ENCODE results near the gene KIAA1217.

The KIAA1217 gene

GRCh38 chr10:24176658-24177057 is 32.3 kb upstream of the KIAA1217 start:
- H3K4me1 ChIP-seq = no peaks in the 10 kb centered on the region

DNA sequence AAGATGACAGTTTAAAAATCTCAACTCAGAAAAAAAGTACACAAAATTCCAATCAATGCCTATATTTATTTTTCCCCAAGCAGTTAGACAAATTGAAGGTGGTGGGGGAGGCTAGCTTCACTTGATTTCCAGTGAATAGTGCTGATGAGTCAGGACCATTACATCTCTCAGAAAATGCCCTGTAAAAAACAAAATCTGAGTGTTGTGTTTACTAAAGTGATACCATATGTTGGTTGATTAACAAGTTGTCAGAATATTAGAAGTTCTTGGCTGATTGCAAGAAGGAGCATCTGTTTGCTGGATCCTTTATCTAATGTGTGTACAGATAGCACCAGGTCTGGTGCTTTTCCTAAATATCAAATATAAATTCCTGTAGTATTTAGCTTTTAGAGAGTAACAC is 31.3 kb upstream of the KIAA1217 start:
- no peak overlapping the region for H3K9ac ChIP-seq
- H3K4me3 ChIP-seq = no peak overlapping the region
- no peak overlapping the region for H3K27ac ChIP-seq
- TF ChIP-seq Cebpa-rat (IDR thresholded peaks at IDR 0.05) = no peak
- H3K27me3 ChIP-seq = no peaks in the 10 kb centered on the region
- H3K4me2 ChIP-seq = no peak overlapping the region
- no peaks in the 10 kb centered on the region for H4K20me1 ChIP-seq
- no peaks in the 10 kb centered on the region for H3K4me1 ChIP-seq
- H3K36me3 ChIP-seq = no peaks in the 10 kb centered on the region
- peaks cover 28 to 35% (median 30%) of the 10 kb centered on the region in 11 experiments for H3K9me3 ChIP-seq (replicated peaks in 1 of 11)

More at GRCh38 chr10:24176658-24177057, 32.3 kb upstream of the KIAA1217 start:
- no peak for TF ChIP-seq Cebpa-rat (IDR thresholded peaks at IDR 0.05)
- Histone ChIP-seq H3K9me3 (replicated peaks in 1 of 11) (peaks cover 28 to 35% (median 30%) of the 10 kb centered on the region in 11 experiments), H3K36me3 (no peaks in the 10 kb centered on the region), H3K9ac (no peak overlapping the region), H3K4me3 (no peak overlapping the region), H3K27ac (no peak overlapping the region), H4K20me1 (no peaks in the 10 kb centered on the region), H3K4me2 (no peak overlapping the region), H3K27me3 (no peaks in the 10 kb centered on the region)

DNA sequence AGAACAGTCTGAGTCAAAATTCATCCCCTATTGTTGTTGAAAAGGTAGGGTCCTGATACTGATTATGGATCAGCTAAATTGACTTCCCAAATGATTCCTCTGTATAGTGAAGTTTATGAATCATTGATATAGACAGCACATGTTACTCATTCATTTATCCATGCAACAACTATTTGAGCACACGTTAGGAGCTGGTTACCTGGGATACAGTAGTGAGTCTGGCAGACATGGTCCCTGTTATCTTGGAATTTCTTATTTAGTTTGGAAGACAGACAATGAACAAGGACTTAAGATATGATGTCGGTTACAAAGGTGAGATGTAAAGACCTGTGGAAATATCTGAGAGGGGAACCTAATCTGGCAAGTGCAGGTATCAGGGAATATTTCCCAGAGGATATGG is 28.0 kb upstream of the KIAA1217 start:
- Histone ChIP-seq H4K20me1 (no peaks in the 10 kb centered on the region), H3K4me3 (no peak overlapping the region), H3K27me3 (no peaks in the 10 kb centered on the region), H3K4me1 (no peaks in the 10 kb centered on the region), H3K4me2 (no peak overlapping the region), H3K9me3 (replicated peaks in 1 of 11) (peaks cover 20 to 32% (median 24%) of the 10 kb centered on the region in 11 experiments), H3K9ac (no peak overlapping the region), H3K36me3 (no peaks in the 10 kb centered on the region), H3K27ac (no peak overlapping the region)
- no peak for TF ChIP-seq Cebpa-rat (IDR thresholded peaks at IDR 0.05)

DNA sequence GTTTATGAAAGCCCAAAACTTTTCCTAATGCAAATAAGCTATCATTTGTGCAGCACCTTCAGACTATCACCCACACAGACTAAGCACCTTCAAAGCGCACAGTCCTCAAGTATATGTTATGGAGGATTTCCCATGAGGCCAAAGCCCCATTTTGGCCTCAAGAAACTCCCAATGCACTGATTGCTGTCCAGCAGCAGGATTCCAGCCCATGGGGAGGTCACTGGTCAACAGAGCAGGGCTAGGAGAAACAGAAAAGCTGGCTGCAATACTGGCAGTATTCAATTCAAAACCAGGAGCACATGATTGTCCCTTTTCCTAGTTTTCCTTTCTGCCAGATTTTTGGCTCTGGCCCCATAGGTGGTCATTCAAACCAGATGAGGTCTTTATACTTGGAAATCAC is 24.5 kb upstream of the KIAA1217 start:
- Histone ChIP-seq H3K9me3 (replicated peaks in 1 of 11) (peaks cover 1 to 5% (median 3%) of the 10 kb centered on the region in 11 experiments; a peak in 19 of 22 replicates), H3K4me2 (no peak overlapping the region), H3K4me3 (no peak overlapping the region), H3K27me3 (no peaks in the 10 kb centered on the region), H4K20me1 (no peaks in the 10 kb centered on the region), H3K9ac (no peak overlapping the region), H3K36me3 (no peaks in the 10 kb centered on the region), H3K4me1 (no peaks in the 10 kb centered on the region), H3K27ac (no peak overlapping the region)
- TF ChIP-seq Cebpa-rat (IDR thresholded peaks at IDR 0.05) = no peak

DNA sequence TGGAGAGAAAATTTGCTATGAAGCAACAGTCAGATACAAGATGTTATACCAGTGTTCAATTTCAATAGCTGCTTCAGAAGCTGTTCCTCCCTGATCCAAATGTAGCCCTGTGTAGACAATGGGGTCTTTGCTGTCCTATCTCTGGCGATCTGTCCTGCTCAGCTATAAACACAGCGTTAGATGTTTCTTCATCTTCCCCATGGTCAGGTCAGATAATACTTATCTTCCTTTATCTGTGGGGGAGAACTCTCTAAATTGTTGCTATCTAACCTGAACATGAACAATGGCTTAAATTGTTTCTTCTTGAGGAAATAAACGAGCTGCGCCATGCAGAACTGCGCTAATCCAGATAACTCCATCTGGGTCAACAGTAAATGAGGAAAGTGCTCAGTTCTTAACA is 15.6 kb upstream of the KIAA1217 start:
- Histone ChIP-seq H3K4me1 (no peaks in the 10 kb centered on the region), H3K9me3 (replicated peaks in 1 of 11) (no peaks in the 10 kb centered on the region)
- no peak for TF ChIP-seq Cebpa-rat (IDR thresholded peaks at IDR 0.05)

DNA sequence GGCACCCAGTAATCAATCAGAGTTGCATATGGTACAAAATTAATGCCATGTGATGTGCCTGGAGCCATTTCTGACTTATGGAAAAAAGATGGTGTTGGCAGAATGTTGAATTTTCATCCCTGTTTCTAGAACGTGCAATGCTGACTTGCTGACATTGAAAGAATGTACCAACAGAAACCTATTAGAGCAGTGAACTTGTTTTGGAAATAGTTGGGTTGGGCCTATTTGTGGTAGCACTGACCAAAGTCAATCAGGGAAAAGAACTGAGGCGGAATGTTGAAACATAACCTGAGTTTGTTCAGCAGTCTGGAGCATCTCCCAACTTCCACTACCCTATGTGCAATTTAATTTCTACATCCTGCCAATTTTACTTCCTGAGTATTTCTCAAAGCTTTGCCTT is 11.7 kb upstream of the KIAA1217 start:
- Histone ChIP-seq H3K9ac (no peak overlapping the region), H3K9me3 (replicated peaks in 1 of 11) (no peaks in the 10 kb centered on the region), H3K27me3 (no peaks in the 10 kb centered on the region), H3K4me1 (no peaks in the 10 kb centered on the region), H3K4me3 (no peak overlapping the region), H3K36me3 (no peaks in the 10 kb centered on the region), H3K27ac (no peak overlapping the region), H4K20me1 (no peaks in the 10 kb centered on the region), H3K4me2 (no peak overlapping the region)
- no peak for TF ChIP-seq Cebpa-rat (IDR thresholded peaks at IDR 0.05)

More for the DNA sequence above, 15.6 kb upstream of the KIAA1217 start:
- H3K27ac ChIP-seq = no peak overlapping the region
- no peak overlapping the region for H3K4me2 ChIP-seq
- no peak overlapping the region for H3K9ac ChIP-seq
- H4K20me1 ChIP-seq = no peaks in the 10 kb centered on the region
- no peaks in the 10 kb centered on the region for H3K27me3 ChIP-seq
- no peaks in the 10 kb centered on the region for H3K36me3 ChIP-seq
- no peak overlapping the region for H3K4me3 ChIP-seq

DNA sequence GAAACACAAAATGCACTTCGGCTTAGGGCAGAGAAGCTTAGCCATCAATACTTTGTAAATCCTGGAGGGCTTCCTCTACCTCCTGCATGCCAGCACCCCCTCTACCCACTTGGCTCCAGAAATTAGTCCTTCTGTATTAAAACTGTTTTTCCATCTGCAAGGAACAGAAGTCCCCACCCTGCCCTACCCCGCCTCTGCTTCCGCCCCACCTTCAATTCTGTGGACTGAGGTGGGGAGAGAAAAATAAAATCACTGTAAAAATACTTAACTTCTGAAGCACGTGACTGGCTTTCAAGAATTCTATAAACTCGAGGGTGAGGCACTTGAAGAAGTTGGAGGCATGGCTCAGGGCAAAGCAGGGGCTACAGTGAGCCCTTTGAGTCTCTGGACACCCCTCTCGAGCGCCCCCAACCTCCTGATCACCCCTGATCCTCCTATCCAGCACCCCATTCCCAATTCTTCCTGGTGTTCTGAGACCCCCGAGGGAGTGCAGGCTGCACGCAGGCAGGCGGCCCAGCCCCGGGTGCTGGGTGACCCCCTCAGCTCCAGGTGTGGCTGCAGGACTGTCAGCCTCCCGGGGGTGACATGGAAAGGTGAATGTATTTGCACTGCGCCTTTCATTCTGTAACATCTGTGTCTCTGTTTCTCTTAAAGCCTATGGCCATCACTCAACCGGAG is 7.3 kb upstream of the KIAA1217 start:
- TF ChIP-seq Cebpa-rat (IDR thresholded peaks at IDR 0.05) = no peak
- H3K4me2 ChIP-seq = no peak overlapping the region

DNA sequence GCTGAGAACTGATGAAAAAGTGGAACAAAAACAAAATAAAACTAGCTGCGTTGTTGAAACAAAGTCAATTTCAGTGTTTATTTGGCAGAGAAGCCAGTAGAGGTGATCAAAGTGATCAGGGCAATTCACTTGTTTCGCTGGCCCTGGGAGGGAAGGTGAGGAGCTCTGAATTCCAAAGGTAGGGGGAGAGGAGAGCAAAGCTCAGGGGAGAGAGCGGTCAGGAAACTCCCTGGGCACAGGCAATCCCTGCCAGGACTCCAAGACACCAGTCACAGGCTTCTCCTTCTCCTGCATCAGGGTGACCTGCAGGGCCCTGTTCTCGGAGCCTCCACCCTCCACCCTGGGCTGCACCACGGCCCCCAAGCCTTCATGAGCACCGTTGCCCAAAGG is 6.8 kb upstream of the KIAA1217 start:
- H3K9ac ChIP-seq = no peak overlapping the region
- H3K4me2 ChIP-seq = no peak overlapping the region
- no peak for TF ChIP-seq Cebpa-rat (IDR thresholded peaks at IDR 0.05)
- no peaks in the 10 kb centered on the region for H3K36me3 ChIP-seq
- no peak overlapping the region for H3K4me3 ChIP-seq
- H3K27me3 ChIP-seq = no peaks in the 10 kb centered on the region
- peaks cover 5 to 17% (median 12%) of the 10 kb centered on the region in 10 experiments; a peak in 17 of 20 replicates for H3K4me1 ChIP-seq
- H4K20me1 ChIP-seq = no peaks in the 10 kb centered on the region
- no peak overlapping the region for H3K27ac ChIP-seq
- H3K9me3 ChIP-seq (replicated peaks in 1 of 11) = no peaks in the 10 kb centered on the region

More for the DNA sequence above, 7.3 kb upstream of the KIAA1217 start:
- H3K36me3 ChIP-seq = no peaks in the 10 kb centered on the region
- no peak overlapping the region for H3K27ac ChIP-seq
- H3K27me3 ChIP-seq = no peaks in the 10 kb centered on the region
- no peaks in the 10 kb centered on the region for H3K9me3 ChIP-seq (replicated peaks in 1 of 11)
- no peak overlapping the region for H3K4me3 ChIP-seq
- H3K4me1 ChIP-seq = peaks cover 1 to 12% (median 7%) of the 10 kb centered on the region in 10 experiments; a peak in 17 of 20 replicates
- no peaks in the 10 kb centered on the region for H4K20me1 ChIP-seq
- no peak overlapping the region for H3K9ac ChIP-seq

DNA sequence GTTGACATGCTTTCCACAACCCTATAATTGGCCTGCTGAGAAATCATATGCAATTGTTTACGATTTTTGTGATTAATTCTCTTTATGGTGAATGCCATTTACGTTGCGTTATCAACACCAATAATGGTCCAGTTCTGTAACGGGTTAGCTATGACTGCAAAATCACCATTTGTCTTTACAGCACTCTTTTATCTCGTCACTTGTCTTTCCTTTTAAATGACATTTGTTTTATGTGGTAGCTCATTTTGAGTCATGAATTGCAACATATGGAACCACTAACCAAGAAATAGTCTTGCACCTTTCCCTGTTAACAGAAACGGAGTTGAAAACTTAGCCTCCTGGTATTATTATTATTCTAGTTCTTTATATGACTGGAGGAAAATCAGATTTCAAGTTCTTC is 3.1 kb upstream of the KIAA1217 start:
- no peak for TF ChIP-seq Cebpa-rat (IDR thresholded peaks at IDR 0.05)
- Histone ChIP-seq H3K9ac (no peak overlapping the region), H3K4me2 (peak overlapping the region in 3 of 11 experiments; percentile 11 to 97 (median 85); a peak in 4 of 22 replicates), H3K27ac (no peak overlapping the region), H3K9me3 (replicated peaks in 1 of 11) (no peaks in the 10 kb centered on the region), H3K27me3 (no peaks in the 10 kb centered on the region; a peak in 1 of 22 replicates), H3K4me1 (peaks cover 35 to 53% (median 43%) of the 10 kb centered on the region in 10 experiments), H4K20me1 (no peaks in the 10 kb centered on the region), H3K36me3 (no peaks in the 10 kb centered on the region), H3K4me3 (no peak overlapping the region)

GRCh38 chr10:24206334-24206733 is 2.6 kb upstream of the KIAA1217 start:
- H3K27ac ChIP-seq = no peak overlapping the region

More at GRCh38 chr10:24206334-24206733, 2.6 kb upstream of the KIAA1217 start:
- Histone ChIP-seq H4K20me1 (no peaks in the 10 kb centered on the region), H3K4me3 (no peak overlapping the region), H3K4me2 (peak overlapping the region in 9 of 11 experiments; percentile 3 to 97 (median 46); a peak in 12 of 22 replicates), H3K27me3 (no peaks in the 10 kb centered on the region; a peak in 1 of 22 replicates), H3K9me3 (replicated peaks in 1 of 11) (no peaks in the 10 kb centered on the region), H3K36me3 (no peaks in the 10 kb centered on the region), H3K4me1 (peaks cover 35 to 53% (median 43%) of the 10 kb centered on the region in 10 experiments), H3K9ac (no peak overlapping the region)
- no peak for TF ChIP-seq Cebpa-rat (IDR thresholded peaks at IDR 0.05)
